ENCODE data around the gene UTP11.

Gene UTP11

GRCh38 chr1:38062361-38063288 is 50.1 kb downstream of the UTP11 start:
- H3K27ac ChIP-seq = no peak overlapping the region
- no peak for TF ChIP-seq CTCF (conservative IDR thresholded peaks at IDR 0.05)
- no peak for TF ChIP-seq ZFX (IDR thresholded peaks at IDR 0.05)

- TF ChIP-seq CTCF (conservative IDR thresholded peaks at IDR 0.05) = no peak
- TF ChIP-seq ZFX (IDR thresholded peaks at IDR 0.05) = no peak
- no peak overlapping the region for H3K27ac ChIP-seq
Measured at GRCh38 chr1:38063616-38064015, 51.1 kb downstream of the UTP11 start.

GRCh38 chr1:38064197-38064903 is 51.8 kb downstream of the UTP11 start:
- TF ChIP-seq CTCF (conservative IDR thresholded peaks at IDR 0.05) (no peak), ZFX (IDR thresholded peaks at IDR 0.05) (no peak)
- H3K27ac ChIP-seq = no peak overlapping the region

- no peak for TF ChIP-seq ZFX (IDR thresholded peaks at IDR 0.05)
- no peak for TF ChIP-seq CTCF (conservative IDR thresholded peaks at IDR 0.05)
- no peak overlapping the region for H3K27ac ChIP-seq
Measured at GRCh38 chr1:38068220-38068979, 55.9 kb downstream of the UTP11 start.

- no peak overlapping the region for H3K27ac ChIP-seq
- TF ChIP-seq ZFX (IDR thresholded peaks at IDR 0.05) = no peak
- no peak for TF ChIP-seq CTCF (conservative IDR thresholded peaks at IDR 0.05)
Measured at GRCh38 chr1:38068980-38069340, 56.4 kb downstream of the UTP11 start.

GRCh38 chr1:38071312-38072256 is 59.0 kb downstream of the UTP11 start:
- no peak overlapping the region for H3K27ac ChIP-seq
- TF ChIP-seq ZFX (IDR thresholded peaks at IDR 0.05) = no peak
- no peak; the same call in 1 of the 2 replicates for TF ChIP-seq CTCF (conservative IDR thresholded peaks at IDR 0.05)
